KMS-11 (cell line): ENCODE measurements around the gene TNIP1.

ENCODE experiments used
- H2AFZ ChIP-seq: fragments of 200-600 bp; sonication (generic); 2 replicates; pipeline ENCODE4 v1.6.1; 2016; ENCODE audit warnings: antibody characterized with exemption, mixed run types, low read depth
- H3K27ac ChIP-seq: fragments of 200-600 bp; sonication (generic); 2 replicates; pipeline ENCODE4 v1.6.1; 2016; ENCODE audit warnings: mild to moderate bottlenecking, mixed run types
- H3K27me3 ChIP-seq: fragments of 200-600 bp; sonication (generic); 2 replicates; pipeline ENCODE4 v1.6.1; 2017; ENCODE audit warnings: mild to moderate bottlenecking, low read depth, mixed run types, moderate library complexity; ENCODE audit not compliant: insufficient read depth
- H3K36me3 ChIP-seq: fragments of 200-600 bp; sonication (generic); 2 replicates; pipeline ENCODE4 v1.6.1; 2017; ENCODE audit warnings: mild to moderate bottlenecking, mixed run types; ENCODE audit not compliant: insufficient read depth
- H3K4me1 ChIP-seq: fragments of 200-600 bp; sonication (generic); 2 replicates; pipeline ENCODE4 v1.6.1; 2016; ENCODE audit warnings: mild to moderate bottlenecking, low read depth, mixed run types; ENCODE audit not compliant: poor library complexity, severe bottlenecking
- H3K4me2 ChIP-seq: fragments of 200-600 bp; sonication (generic); 2 replicates; pipeline ENCODE4 v1.7.0; 2016; ENCODE audit warnings: mild to moderate bottlenecking, mixed run types
- H3K4me3 ChIP-seq: fragments of 200-600 bp; sonication (generic); IDR thresholded peaks from 2 replicates; pipeline ENCODE4 v1.6.1; 2017; ENCODE audit warnings: low read depth, low read length, mixed read lengths; ENCODE audit not compliant: insufficient read depth
- H3K79me2 ChIP-seq: fragments of 200-600 bp; sonication (generic); 2 replicates; pipeline ENCODE4 v1.6.1; 2016; ENCODE audit warnings: low read depth, mixed run types; ENCODE audit not compliant: insufficient read depth
- H3K9ac ChIP-seq: fragments of 200-600 bp; sonication (generic); 2 replicates; pipeline ENCODE4 v1.6.1; 2016; ENCODE audit warnings: mild to moderate bottlenecking, mixed run types
- H4K20me1 ChIP-seq: fragments of 200-600 bp; sonication (generic); 2 replicates; pipeline ENCODE4 v1.6.1; 2016; ENCODE audit warnings: mild to moderate bottlenecking, mixed run types; ENCODE audit not compliant: insufficient read depth
- CTCF ChIP-seq: fragments of 200-600 bp; sonication (generic); conservative IDR thresholded peaks from 2 replicates; pipeline ENCODE4 v1.6.1; 2017; ENCODE audit warnings: low read depth, mild to moderate bottlenecking, antibody characterized with exemption, low read length, moderate library complexity, mixed read lengths

Gene TNIP1

GRCh38 chr5:150992705-150993104 is 88.1 kb downstream of the TNIP1 start:
- H3K4me3 ChIP-seq, result no peak overlapping the region
- no peak for TF ChIP-seq CTCF
- H2AFZ ChIP-seq, result no peak overlapping the region
- no peak overlapping the region for H3K9ac ChIP-seq
- no peak overlapping the region for H3K4me2 ChIP-seq
- H3K4me1 ChIP-seq, result no peaks in the 10 kb centered on the region
- H3K36me3 ChIP-seq, result no peaks in the 10 kb centered on the region
- H3K79me2 ChIP-seq, result no peaks in the 10 kb centered on the region
- no peaks in the 10 kb centered on the region for H3K27me3 ChIP-seq
- no peaks in the 10 kb centered on the region for H4K20me1 ChIP-seq
- H3K27ac ChIP-seq, result no peak overlapping the region

- Histone ChIP-seq H3K4me1 (no peaks in the 10 kb centered on the region), H3K4me3 (no peak overlapping the region), H2AFZ (no peak overlapping the region), H3K79me2 (no peaks in the 10 kb centered on the region), H4K20me1 (no peaks in the 10 kb centered on the region), H3K4me2 (no peak overlapping the region), H3K36me3 (no peaks in the 10 kb centered on the region), H3K27ac (no peak overlapping the region), H3K27me3 (no peaks in the 10 kb centered on the region), H3K9ac (no peak overlapping the region)
- TF ChIP-seq CTCF, result no peak
Measured at GRCh38 chr5:150989695-150990094, 91.1 kb downstream of the TNIP1 start.

DNA sequence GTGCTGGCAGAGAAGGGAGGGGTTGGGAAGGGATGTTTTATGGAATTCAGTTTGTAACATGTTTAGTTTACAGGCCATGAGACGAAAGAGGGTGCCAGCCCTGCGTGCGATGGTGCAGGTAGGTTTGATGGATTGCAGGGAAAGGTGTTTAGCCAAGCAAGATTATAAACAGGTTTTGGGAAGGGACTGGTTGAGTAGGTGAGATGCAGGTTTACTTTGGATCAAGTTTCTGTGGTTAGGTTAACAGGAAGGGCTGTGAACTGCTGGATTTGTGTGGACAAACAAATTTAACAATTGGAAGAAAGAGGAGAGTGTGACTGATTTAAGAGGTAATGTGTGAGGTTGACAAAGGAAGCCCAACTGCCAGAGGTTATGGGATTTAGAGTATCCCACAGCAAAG is 93.1 kb downstream of the TNIP1 start:
- H4K20me1 ChIP-seq, result no peaks in the 10 kb centered on the region
- no peak overlapping the region for H3K4me3 ChIP-seq
- no peak for TF ChIP-seq CTCF
- no peak overlapping the region for H2AFZ ChIP-seq
- no peaks in the 10 kb centered on the region for H3K4me1 ChIP-seq
- H3K9ac ChIP-seq, result no peak overlapping the region
- H3K27me3 ChIP-seq, result no peaks in the 10 kb centered on the region
- H3K36me3 ChIP-seq, result no peaks in the 10 kb centered on the region
- H3K27ac ChIP-seq, result no peak overlapping the region
- H3K79me2 ChIP-seq, result no peaks in the 10 kb centered on the region
- H3K4me2 ChIP-seq, result no peak overlapping the region
